OCI-M2 (cell line): ENCODE measurements around the gene ATP13A4.
"Not testable (repeated sequence)": the region's sequence is repeated elsewhere in the genome, so short reads cannot be mapped to it uniquely, and the experiment has no call there.

Experiments used
- DNase-seq: peaks from one replicate; lab custom pipeline; 2025; ENCODE audit not compliant: unreplicated experiment; lab: John Stamatoyannopoulos, UW

ATP13A4 gene

GRCh38 chr3:193560870-193561269 lies 6.2 kb upstream of the ATP13A4 start:
- no peak for DNase-seq

GRCh38 chr3:193560091-193560490 lies 5.4 kb upstream of the ATP13A4 start:
- no peak for DNase-seq

- DNase-seq = no peak
Observed at GRCh38 chr3:193559100-193559499, 4.4 kb upstream of the ATP13A4 start.

GRCh38 chr3:193556841-193557240 lies 2.1 kb upstream of the ATP13A4 start:
- DNase-seq = no peak

GRCh38 chr3:193553586-193553985 lies 1.1 kb downstream of the ATP13A4 start:
- no peak for DNase-seq

- no peak for DNase-seq
Observed at GRCh38 chr3:193552923-193553322, 1.8 kb downstream of the ATP13A4 start.

- no peak for DNase-seq
Observed at GRCh38 chr3:193548406-193548805, 6.3 kb downstream of the ATP13A4 start.

- no peak for DNase-seq
Observed at GRCh38 chr3:193546129-193546528, 8.6 kb downstream of the ATP13A4 start.

- no peak for DNase-seq
Observed at GRCh38 chr3:193545304-193545703, 9.4 kb downstream of the ATP13A4 start.

- no peak for DNase-seq
Observed at GRCh38 chr3:193544289-193544688, 10.4 kb downstream of the ATP13A4 start.

- DNase-seq = no peak
Observed at GRCh38 chr3:193530231-193531165, 24.2 kb downstream of the ATP13A4 start.

GRCh38 chr3:193526085-193526484 lies 28.6 kb downstream of the ATP13A4 start:
- DNase-seq = not testable (repeated sequence)

- DNase-seq = no peak
Observed at GRCh38 chr3:193522473-193522872, 32.2 kb downstream of the ATP13A4 start.

GRCh38 chr3:193520738-193521137 lies 34.0 kb downstream of the ATP13A4 start:
- DNase-seq = no peak

GRCh38 chr3:193515966-193516365 lies 38.7 kb downstream of the ATP13A4 start:
- no peak for DNase-seq

- no peak for DNase-seq
Observed at GRCh38 chr3:193510154-193510553, 44.5 kb downstream of the ATP13A4 start.

- DNase-seq = no peak
Observed at GRCh38 chr3:193509103-193509965, 45.4 kb downstream of the ATP13A4 start.

- DNase-seq = no peak
Observed at GRCh38 chr3:193508108-193508507, 46.6 kb downstream of the ATP13A4 start.

GRCh38 chr3:193507566-193507965 lies 47.1 kb downstream of the ATP13A4 start:
- no peak for DNase-seq

GRCh38 chr3:193506921-193507320 lies 47.8 kb downstream of the ATP13A4 start:
- DNase-seq = no peak

GRCh38 chr3:193502871-193503270 lies 51.8 kb downstream of the ATP13A4 start:
- DNase-seq = no peak
